HG03097 (cell line): ENCODE measurements around the gene RAD51B.
A peak's percentile ranks its signal among the peaks of the same experiment; 100 is the strongest.

ENCODE experiments used
- ATAC-seq: cut with Tn5 transposase; IDR thresholded peaks from one replicate; pipeline ENCODE4 v1.9.1; 2021; ENCODE audit not compliant: unreplicated experiment, low FRiP score

The RAD51B gene

DNA sequence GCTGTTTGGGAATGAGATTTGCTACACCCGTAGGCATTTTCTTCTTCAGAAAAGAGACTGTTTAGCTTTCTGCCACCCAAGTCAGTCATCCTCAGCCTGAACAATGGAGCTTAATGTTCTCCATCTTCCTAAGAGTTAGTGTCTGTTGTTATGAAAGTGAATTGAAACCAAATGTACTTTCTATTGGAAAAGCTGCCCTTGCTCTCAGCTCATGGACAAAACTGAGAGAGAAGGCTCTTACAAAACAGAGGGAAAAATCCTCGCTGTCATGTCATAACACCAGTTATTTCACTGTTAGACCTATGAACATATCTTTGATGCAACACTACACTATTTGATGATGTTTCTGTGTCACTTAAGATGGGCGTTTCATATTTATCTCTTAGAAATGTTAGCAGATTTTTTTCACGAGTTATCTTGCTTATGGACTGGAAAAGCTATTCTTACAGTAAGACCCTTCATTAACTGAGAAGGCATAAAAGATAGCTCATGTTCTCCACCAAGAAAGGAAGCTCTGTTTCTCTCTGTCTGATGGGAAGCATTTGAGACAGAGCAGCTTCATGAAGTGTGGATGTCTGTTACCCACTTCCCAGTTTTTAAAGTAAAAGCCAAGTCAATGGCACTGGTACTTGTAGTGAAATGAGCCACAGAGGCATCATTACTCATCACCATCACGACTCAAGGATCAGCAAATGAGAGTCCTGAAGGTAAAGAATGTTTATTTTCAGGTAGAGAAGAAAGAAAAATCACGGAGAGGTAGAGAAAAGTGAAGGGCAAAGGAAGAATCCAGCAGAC, 489.3 kb downstream of the RAD51B start:
- ATAC-seq, result no peak

DNA sequence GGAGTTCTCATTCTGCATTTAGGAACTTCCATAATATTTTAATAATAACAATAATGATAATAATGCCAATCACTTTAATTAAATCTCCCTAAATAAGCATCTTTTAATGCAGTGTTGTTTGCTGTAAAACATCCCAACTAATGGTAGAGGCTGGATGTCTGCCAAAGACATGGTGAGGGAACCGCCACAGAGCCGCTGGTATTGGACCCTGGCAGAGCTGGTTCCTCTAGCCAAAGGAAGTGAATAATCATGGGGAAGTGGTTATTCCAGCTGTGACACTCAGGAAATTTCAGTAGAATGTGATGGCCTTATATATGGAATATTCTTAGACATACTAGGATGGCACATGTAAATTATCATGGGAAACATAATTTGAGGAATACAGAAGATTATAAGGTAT, 490.0 kb downstream of the RAD51B start:
- no peak for ATAC-seq

DNA sequence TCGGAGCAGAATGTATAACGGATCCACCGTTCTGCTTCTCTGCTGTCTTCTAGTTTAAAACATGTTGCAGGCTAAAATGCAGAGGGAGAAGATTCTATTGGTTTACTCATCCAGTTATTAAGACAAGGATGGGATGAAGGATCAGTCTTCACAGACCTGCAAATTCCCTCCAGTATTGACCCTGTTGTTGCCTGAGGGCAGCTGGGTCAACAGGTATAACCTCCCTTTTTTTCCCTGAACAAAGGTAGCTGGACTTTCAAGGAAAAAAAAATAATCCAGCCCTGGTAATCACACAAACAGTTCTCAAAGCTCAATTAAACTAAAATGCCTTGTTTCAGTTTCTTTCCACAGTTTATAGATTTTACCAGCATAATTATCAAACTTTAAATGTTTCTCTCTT, 492.7 kb downstream of the RAD51B start:
- ATAC-seq, result no peak

DNA sequence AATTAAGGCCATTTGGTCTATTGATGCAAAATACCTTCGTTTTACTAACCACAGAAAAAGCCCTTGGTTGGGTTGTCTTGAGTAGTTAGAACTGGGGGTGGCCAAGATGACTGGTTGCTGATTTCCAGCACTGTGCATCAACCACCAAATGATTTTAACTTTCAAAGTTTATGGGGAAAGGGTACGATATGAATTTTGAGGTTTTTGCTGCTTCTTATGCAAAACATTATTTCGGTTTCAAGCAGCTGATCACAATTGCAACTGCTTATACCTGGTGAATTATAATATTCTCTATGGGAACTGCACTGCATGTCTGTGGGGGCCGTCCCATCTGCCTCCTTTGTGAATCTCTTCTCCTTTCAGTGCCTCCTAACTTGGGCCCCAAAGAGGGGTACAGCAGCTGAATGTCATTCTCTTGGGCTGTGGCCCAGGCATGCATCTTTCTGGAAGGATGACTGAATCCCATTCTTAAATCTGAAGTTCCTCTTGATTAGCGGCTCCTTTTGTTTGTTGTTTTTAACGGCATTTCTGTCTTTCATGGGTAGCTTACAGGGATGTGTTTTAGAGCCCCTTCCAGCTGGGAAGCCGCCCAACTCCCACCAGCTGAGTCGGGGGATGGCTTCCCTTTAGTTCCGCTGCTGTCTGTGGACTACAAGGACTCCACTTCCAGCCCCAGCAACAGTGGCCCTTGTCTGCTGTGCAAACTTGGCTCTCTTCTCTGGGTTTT, 493.5 kb downstream of the RAD51B start:
- ATAC-seq, result peak; percentile 73

DNA sequence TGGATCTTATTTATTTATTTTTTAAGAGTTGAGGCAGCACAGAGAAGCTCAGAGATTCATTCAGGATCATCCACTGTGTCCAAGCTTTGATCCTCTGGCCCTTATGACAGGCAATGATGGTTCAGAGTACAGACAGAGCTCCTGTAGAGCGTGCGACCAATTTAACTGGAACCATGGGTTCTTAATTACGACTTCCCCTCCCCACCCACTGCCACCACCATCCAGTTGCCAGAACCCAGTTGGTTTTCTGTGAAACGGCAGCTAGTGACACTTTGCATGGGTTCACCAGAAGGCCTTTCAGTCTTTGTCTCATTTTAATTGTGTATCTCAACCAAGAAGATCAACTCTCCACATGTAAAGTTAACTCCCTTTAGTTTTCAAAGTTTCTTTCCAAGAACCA, 495.1 kb downstream of the RAD51B start:
- ATAC-seq, result no peak

DNA sequence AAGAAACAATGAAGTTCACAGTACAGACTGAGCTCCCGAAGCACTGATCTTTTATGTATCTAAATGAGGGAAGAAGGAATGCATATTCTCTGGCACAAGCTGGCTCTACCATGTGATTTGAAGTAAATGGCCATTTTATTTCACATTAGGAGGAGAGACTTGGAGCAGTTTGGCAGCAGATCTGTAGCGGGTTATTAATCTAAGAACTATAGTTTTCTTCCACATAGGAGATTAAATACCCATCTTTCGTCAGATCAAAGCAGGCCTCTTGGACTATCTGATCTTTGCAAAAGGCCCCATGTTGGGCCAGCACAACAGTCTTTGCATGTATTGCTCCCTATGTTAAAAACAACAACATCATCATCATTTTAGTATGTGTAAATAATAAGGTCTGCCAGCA, 495.5 kb downstream of the RAD51B start:
- ATAC-seq, result no peak

DNA sequence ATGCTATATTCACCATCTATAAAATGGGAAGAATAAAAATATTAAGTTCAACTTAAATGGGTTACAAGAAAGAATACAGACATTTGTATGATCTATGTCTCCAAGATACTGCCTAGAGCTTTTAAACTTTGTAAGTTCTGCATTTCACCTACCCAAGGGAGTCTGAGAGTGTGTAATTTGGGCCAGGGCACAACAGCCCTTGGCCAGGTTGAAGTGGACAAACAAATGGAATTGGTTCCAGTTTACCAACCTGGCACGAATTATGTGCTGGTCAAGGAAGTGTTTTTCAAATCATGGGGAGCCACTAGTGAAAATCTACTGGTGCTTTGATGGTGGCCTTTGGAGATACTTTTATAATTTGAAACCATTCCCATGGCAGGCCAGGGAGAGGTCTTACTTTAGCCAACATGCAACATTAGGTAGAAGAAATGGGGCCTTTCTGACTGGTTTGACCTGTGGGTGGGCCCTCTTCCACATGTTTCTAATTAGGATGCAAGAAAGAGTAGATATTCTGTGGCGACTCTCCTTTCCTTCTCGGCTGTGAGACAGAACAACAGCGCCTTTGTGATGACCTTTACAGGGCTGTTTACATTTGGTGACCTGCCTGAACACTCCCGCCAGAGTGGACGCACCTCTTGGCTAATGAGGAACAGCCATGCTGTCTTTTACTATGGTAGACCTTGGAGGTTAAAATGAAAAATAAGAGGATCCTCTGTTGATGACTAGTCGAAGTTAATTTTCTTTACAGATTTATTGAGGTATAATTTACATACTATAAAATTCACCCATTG, 496.7 kb downstream of the RAD51B start:
- ATAC-seq, result no peak

DNA sequence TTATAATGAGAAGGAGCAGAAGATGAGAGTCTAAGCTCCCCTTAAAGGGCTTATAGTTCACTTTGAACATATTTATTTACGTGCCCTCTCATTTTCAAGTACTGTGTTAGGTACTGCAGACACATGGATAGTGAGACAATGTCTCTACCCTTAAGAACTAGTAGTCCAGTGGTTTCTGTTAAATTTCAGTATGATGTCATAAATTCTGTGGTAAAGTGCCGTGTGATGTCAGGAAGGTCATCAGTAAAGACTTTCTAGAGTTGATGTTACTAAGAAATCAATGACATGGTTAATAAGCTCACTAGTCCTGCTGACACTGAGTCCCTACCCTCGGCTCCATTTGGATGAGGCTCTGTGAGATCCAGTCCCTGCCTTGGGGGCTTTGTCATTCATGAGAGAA, 497.7 kb downstream of the RAD51B start:
- no peak for ATAC-seq

DNA sequence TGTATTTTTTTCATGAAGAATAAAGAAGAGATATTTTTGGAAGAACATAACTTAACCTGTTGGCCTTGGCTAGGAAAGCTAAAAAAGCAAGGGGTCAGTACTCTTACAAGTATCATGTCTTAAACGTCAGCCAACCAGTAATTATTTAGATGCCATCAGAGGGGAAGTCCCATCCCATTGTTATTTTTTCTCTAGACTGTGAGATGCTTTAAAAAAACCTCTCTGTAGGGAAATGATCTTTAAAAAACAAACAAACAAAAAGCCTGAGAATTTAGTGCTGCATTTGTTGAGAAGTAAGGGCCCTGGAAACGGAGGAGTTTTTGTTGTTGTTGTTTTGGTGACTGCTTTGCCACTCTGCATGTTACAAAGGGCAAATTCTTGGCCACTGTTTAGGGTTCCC, 499.2 kb downstream of the RAD51B start:
- no peak for ATAC-seq

DNA sequence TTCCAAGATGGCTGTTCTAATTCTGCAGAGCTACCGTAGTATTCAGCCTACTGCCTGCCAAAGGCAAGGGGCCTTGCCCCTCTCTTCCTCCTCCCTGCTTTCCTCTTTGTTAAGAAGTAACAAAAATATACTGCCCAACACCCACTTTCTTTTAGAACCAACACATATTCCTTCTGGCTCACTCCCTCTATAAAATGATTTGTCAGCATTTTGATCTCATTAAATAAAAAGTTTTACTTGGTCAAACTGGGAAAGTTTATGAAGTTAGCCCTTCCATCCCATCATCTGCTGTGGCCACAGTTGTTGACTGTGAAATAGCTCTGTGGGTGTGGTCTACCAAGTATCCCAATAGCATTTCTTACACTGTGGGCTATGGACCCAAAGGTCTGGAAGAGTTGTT, 500.9 kb downstream of the RAD51B start:
- no peak for ATAC-seq

DNA sequence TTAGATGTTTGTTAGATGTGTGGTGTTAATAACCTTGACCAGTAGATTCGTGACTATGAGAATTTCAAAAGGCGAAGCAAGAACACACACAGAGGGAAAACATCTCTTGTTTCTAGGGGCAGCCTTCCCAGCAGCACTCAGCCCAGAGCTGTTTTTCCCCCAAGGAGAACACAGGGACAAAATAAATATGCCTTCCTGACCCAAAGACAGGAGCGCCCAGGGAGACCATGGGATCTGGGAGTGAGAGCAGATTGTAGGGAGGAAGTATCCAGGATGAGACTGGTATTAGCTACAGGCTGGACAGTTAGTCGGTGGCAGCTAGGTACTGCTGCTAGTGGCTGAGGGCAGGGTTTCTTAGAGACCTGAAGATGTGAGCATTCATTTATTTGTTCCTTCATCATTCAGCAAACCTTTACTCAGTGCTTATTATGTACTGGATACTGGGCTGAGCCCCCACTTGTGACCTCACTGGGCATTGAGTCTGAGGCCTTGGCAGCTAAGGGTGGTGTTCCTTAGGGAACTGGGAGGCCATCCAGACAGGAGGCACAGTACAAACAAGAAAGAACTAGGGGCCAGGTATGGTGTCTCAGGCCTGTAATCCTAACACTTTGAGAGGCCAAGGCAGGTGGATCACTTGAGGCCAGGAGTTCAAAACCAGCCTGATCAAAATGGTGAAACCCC, 503.5 kb downstream of the RAD51B start:
- ATAC-seq, result no peak

DNA sequence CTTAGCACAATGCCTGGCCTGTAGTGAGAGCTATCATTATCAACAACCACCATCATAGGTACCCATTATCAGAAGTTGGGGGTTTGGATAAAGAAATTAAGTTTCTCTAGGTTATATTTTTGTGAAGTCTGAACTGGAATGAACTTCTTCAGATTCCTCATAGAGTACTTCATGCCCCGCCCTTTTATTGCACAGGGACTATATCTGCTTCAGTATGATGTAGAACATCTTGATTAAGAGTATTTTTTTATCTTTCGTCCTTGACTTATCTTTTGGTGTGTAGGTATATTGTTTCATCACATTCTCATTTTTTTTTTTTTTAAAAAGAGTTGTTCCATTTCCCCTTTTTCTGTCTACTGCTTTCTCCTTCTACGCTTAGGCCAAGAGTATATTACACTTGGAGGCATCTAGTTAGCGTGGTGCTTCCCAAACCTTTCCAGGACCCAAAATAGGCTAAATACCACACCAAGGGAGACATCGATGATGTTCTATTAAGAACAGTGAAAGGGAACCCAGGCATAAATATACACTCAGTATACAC, 505.8 kb downstream of the RAD51B start:
- ATAC-seq, result no peak

DNA sequence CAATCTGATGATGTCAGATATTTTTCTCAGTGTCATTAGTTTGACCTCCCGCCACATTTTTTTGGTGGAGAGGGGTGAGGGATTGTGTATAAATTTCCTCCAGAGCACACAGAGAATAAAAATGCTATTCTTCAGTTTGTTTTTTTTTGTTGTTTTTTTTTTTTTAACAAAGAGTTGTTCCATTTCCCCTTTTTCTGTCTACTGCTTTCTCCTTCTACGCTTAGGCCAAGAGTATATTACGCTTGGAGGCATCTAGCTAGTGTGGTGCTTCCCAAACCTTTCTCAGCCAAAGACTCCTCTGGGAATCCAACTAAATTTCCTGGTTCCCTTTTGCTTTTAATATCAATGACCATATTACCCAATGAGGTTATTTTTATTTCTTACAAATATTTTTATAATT, 507.7 kb downstream of the RAD51B start:
- ATAC-seq, result no peak

DNA sequence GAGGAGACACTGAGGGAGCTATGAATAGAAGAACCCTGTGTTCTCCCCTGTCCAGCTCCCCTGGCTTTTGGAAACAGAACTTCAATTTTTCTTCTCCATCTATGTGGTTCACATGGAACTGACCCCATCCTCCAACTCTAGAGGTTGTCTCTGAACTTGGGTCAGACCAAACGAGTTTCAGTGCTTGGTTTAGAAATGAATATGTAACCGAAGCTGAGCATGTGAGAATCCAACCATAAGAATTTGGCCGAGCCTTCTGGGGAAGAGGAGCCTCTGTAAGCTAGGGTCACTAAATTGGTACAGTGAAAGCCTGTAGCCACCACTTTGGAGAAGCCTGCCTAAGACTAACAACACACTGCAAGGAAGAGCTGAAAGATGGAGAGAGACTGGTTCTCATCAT, 508.9 kb downstream of the RAD51B start:
- no peak for ATAC-seq

DNA sequence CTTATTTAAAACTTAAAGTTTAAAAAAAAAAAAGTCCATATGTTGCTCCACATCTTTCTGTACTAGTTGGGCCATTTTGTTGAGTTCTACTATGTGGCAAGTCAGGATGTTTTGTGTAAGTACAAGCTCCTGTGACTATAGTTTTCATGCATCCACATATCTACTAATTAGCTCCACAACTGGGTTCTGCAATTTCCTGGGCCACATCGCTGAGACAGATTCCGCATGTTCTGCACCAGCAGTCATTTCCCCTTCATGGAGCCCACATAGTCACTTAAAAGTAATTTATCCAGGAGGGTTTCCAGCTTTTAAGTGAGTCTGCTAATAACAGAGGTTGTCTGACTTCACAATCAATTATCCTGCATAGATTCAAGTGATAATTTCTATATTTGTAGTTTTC, 511.8 kb downstream of the RAD51B start:
- ATAC-seq, result no peak

DNA sequence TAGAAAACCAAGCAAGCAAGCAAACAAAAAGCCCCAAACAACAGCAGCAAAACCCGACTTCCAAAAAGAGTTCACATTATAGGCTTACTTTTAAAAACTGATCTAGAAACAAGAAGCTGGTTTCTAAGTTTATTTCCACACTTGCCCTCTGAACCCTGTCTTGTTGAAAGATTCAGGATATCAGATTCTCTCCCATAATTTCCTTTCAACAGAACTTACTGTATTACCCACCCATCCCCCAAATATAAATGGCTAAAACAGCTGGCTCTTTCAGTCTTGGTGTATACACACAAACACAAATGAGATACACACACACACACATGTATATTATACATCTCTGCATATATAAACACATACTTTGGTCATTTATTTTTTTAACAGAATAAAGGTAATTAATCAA, 512.4 kb downstream of the RAD51B start:
- no peak for ATAC-seq

DNA sequence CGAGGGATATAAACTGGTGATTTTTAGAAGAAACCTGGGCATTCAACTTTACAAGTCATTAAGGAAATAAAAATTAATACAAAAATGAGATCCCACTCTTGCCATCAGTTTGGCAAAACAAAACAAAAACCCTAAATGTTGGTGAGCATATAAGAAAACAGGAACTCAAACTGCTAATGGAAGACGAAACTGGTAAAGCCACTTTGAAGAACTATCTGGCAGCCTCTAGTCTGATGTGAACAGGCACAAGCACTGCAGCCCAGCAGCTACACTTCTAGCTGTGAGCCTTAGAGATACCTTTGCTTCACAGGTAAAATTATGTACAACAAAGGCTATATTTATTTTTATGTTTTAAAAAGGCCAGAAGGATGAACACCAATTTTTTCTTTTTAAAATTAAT, 513.7 kb downstream of the RAD51B start:
- ATAC-seq, result no peak

DNA sequence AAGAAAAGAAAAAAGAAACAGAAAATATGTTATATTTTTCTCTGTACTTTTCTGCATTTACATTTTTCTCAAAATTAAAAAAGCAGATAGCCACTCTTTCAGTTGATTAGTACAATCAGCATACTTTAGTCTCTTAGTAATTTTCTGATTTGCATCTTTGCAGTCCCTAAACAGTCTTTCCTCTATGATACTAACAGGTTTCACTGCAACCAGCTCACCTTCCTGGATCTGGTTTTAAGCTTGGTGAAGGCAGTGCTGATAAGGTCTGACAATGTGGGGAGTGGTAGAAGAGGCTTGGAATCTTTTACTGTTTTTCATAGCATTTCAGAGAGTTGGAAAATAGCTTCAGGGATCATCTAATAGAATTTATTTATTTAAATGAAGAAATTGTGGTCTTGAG, 515.7 kb downstream of the RAD51B start:
- no peak for ATAC-seq

DNA sequence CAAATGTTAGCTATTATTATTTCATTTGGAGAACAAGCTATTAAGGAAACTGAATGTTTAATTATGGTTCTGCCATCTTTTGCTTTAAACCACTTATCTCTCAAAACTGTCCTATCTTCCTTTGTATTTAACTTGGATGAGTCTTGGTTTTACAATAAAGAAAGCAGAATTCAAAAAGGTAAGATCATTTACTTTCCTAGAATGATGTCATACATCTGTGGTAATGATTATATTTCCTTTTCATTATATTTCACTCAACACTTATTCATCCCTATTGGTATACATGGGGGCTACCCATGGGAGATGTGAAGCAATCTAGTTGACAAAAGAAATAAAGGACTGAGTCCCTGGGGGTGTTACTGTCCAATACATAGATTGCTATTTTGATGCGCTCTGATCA, 516.6 kb downstream of the RAD51B start:
- ATAC-seq, result no peak

DNA sequence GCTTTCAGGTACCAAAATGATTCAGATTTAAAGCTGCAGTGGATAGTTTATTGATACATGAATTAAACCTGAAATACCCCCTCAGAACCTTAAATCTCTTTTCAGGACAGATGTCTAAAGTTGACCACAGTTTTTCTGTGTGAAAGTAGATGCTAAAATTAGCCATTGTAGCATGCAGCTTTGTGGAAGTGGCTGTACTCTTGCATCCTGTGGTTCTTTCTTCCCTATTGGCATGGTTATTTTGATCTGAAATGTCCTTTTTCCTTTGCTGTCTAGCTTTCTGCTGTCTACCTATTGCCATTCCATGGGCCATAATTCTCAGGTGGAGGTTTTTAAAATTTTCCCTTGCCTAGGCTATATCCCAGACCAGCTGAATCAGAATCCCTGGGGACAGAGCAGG, 517.7 kb downstream of the RAD51B start:
- ATAC-seq, result no peak

DNA sequence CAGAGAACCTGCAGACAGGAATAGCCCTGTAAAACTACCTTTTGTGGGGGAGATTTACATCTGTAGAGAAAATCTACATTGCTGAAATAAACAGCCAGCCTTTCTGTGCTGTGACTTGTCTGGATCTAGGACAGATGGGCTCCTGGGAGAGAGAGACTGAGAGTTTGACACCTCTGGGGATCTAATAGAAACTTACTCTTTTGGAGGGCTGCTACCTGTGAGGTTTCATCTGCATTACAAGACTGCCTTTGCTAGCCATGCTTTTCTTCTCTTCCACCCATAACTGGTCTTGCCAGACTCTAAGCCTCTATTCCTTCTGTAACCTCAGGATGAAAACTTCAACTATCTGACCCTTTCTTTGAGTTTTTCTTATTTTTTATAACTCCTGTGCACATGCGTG, 520.7 kb downstream of the RAD51B start:
- no peak for ATAC-seq
